Measurements from ENCODE around the gene ATP11A.

Gene ATP11A

DNA sequence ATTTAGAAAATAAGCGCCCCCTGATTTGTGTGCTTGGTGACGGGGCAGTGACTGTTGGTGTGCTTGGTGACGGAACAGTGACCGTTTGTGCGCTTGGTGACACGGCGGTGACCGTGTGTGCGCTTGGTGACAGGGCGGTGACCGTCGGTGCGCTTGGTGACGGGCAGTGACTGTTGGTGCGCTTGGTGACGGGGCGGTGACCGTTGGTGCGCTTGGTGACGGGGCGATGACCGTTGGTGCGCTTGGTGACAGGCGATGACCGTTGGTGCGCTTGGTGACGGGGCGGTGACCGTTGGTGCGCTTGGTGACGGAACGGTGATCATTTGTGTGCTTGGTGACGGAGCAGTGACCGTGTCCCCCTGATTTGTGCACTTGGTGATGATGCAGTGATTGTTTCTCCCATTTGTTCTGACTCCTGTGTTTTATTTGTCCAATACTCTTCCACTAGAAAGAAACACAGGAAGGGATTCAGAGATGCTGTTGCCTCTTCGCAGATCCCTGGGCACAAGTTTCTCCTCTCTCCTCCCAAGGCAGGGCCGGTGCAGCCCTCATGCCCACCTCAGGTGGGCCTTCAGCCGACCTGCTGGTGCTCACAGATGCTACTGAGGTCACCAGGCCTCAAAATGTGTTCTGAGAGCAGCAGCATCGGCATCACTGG, 128.3 kb downstream of the ATP11A start:
- no peak for DNase-seq (ENCODE audit: low read depth, low spot score)

DNA sequence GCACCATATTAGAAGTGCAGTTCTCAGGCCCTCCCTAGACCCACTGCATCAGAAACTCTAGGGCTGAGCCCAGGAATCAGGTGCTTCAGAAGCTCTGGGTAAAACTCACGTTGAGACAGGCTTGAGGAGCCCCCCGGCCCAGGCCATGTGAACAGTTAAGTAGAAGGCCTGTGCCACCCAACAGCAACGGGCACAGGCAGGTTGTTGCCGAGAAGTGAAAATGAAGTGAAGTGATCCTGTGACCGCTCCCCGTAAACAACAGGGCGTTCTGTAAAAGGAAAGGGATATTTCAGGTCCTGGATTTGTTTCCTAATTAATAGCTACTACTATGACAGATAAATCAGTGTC, 128.8 kb downstream of the ATP11A start:
- no peak for DNase-seq (ENCODE audit: low read depth, low spot score)

GRCh38 chr13:112819111-112819510, 129.3 kb downstream of the ATP11A start:
- no peak for DNase-seq (ENCODE audit: low read depth, low spot score)

GRCh38 chr13:112819816-112820215, 130.0 kb downstream of the ATP11A start:
- no peak for DNase-seq (ENCODE audit: low read depth, low spot score)

DNA sequence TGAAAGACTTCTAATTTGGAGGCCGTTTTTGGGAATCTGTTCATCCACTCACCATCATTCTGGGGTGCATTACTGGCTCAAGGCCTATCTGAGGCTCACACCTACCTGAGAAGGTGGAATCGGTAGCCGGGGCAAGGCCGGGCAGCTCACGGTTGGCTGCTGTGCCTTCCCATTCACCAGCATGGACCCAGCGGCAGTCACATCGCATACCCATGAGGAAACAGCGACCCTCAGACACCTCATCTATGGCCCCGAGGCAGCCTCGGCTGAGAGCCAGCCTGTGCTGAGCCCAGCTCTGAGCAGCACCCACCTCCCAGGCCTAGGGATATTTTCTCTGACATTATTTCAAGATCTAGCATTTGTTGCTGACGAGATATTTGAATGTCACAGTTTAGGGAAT, 130.5 kb downstream of the ATP11A start:
- no peak for DNase-seq (ENCODE audit: low read depth, low spot score)

- no peak for DNase-seq (ENCODE audit: low read depth, low spot score)
Observed at GRCh38 chr13:112821340-112822055, 131.7 kb downstream of the ATP11A start.

GRCh38 chr13:112822851-112823250, 133.0 kb downstream of the ATP11A start:
- DNase-seq (ENCODE audit: low read depth, low spot score) = no peak

- no peak for DNase-seq (ENCODE audit: low read depth, low spot score)
Observed at GRCh38 chr13:112824429-112824828, 134.6 kb downstream of the ATP11A start.

- no peak for DNase-seq (ENCODE audit: low read depth, low spot score)
Observed at GRCh38 chr13:112825071-112825470, 135.2 kb downstream of the ATP11A start.

DNA sequence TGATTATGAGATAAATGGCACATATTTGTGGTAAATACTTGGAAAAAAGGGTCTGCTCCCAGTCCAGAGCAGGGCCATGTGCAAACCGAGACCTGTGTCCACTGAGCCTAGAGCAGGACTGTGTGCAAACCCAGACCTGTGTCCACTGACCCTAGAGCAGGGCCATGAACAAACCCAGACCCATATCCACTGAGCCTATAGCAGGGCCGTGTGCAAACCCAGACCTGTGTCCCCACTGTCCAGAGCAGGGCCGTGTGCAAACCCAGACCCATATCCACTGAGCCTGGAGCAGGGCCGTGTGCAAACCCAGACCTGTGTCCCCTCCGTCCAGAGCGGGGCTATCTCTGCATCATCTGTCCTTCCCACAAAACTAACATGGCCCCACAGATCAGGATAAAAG, 136.0 kb downstream of the ATP11A start:
- DNase-seq (ENCODE audit: low read depth, low spot score) = no peak

DNA sequence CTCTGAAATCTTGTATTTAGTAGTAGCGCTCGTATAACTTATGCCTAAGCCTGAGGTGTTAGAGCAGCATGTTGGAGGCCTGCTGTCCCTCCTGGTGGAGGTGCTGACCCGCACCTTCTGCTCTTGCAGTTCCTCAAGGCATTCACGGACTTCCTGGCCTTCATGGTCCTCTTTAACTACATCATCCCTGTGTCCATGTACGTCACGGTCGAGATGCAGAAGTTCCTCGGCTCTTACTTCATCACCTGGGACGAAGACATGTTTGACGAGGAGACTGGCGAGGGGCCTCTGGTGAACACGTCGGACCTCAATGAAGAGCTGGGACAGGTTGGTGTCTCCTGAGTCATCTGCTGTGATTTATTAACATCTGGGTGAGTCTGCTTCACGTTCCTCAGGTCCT, 136.7 kb downstream of the ATP11A start:
- DNase-seq (ENCODE audit: low read depth, low spot score) = no peak

GRCh38 chr13:112828082-112828699, 138.4 kb downstream of the ATP11A start:
- DNase-seq (ENCODE audit: low read depth, low spot score) = no peak

DNA sequence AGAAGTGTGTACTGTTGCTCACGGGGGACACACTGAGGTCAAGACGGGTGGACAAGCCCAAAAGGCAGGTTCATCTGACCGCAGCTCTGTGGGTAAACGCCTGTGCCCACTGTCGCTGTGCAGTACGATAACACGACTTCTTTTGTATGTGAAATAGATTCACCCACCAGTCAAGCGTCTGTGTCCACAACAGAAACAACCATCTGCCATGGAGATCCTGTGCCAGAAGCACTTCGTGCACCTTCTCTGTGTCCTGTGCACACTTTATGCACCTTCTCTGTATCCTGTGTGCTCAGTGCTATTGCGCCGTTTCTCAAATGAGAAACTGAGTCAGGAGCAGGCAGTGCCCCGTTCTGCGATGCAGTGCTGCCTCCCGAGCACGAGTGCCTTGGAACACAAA, 138.9 kb downstream of the ATP11A start:
- DNase-seq (ENCODE audit: low read depth, low spot score) = no peak

DNA sequence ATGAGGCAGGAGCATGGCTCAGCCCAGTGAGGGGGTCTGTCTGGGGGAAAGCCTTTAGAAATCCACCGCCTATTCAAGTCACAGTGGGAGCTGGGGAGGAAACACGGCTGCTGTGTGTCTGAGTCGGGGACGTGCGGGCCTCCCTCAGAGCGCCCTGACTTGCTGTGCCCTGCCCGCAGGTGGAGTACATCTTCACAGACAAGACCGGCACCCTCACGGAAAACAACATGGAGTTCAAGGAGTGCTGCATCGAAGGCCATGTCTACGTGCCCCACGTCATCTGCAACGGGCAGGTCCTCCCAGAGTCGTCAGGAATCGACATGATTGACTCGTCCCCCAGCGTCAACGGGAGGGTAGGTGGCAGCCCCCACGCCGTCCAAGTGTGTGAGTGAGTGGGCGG, 141.4 kb downstream of the ATP11A start:
- no peak for DNase-seq (ENCODE audit: low read depth, low spot score)

- DNase-seq (ENCODE audit: low read depth, low spot score) = no peak
Observed at GRCh38 chr13:112831801-112832200, 142.0 kb downstream of the ATP11A start.

DNA sequence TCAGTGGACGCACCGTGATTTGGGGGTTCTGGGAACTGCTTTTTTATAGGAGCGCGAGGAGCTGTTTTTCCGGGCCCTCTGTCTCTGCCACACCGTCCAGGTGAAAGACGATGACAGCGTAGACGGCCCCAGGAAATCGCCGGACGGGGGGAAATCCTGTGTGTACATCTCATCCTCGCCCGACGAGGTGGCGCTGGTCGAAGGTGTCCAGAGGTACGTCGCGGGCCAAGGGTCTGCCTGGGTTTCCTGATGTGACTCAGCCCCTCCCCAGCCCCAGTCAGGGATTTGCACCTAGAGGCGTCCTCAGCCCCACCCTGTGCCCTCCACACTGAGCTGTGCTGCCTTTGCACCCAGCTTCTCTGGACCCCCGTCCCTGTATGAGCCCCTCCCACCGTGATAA, 143.0 kb downstream of the ATP11A start:
- no peak for DNase-seq (ENCODE audit: low read depth, low spot score)

GRCh38 chr13:112833551-112834257, 143.9 kb downstream of the ATP11A start:
- no peak for DNase-seq (ENCODE audit: low read depth, low spot score)

DNA sequence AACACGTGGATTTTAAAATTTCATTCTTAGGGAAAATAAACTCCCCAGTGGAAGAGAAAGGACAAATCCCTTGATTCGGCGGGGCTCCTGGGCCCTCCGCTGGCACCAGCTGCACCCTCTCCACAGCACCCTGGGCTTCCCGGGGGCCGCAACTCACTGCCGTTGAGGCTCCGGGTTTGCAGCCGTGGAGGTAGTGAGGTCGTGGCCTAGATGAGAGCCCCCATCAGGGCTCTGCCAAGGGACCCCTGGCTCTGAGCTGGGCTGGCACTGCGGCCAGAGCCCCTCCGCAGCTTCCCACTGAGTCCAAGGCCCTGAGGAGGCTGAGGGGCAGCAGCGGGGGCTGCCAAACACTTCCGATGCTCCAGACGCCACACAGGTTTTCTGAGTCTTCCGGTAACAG, 145.5 kb downstream of the ATP11A start:
- DNase-seq (ENCODE audit: low read depth, low spot score) = no peak

DNA sequence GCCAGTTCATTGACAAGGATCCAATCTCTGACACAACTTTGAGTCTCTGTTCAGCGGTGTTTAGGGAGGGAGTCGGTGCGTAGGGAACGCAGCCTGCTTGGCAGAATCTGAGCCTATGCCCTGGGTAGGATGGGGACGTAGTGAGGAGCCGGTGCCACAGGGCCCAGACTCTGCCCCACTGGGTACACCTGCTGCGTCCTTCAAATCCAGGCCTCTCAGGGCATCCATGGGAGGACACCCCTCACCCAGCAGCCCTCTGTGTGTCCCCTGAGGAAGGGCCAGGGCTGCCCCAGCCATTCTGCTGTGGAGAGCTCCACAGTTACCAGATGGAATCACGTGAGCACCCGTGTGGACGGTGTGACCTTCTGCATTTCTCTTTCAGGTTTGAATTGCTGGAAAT, 146.0 kb downstream of the ATP11A start:
- no peak for DNase-seq (ENCODE audit: low read depth, low spot score)

DNA sequence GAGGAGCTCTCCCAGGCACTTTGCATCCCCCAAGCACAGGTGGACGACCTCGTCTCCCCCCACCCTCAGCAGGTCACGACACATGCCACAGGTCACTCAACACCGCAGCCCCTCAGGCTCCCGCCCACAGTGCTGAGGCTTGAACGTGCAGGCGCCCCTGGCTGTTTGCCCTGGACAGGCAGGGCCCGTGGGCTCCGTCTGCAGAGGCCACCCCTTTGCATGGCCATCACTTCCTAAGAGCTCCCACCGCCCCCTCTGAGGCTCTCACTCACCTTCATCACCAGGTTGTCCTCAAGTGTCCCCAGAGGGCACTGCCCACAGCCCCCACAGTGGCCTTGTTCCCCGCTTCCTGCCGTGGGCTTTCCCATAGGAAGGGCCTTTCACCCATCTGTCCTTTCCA, 147.1 kb downstream of the ATP11A start:
- DNase-seq (ENCODE audit: low read depth, low spot score) = no peak

DNA sequence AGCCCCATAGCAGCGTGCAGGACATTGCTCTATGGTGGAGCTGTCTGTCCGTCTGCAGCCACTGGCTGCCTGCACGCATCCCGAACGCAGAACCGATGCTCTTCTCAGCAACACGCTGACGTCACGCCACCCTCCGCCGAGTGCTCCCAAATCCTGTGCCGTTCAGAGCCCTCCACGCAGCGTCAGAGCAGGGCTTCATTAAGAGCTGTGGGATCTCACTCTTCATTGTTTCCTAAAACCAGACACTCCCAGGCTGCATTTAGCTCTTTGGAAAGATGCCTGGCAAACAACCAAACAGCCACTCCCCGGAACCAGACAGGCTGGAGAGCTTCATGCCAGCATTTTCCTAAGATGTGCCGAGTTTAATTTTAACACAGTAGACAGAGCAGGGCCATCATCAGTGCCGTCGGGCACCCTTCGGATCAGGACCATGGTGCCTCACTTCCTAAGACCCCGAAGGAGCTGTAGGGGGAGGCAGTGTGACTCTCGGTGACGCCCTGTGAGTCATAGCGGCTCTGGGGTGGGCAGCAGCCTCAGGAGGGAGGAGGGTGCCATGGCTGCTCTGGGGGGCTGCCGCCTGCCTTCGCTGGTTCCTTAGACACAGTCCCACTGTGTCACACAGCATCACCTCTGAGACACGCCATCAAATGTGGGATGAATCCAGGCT, 147.7 kb downstream of the ATP11A start:
- DNase-seq (ENCODE audit: low read depth, low spot score) = no peak

Data from smooth muscle cell of the brain vasculature (primary cell).